HG02870 (cell line): ENCODE results near the gene TBCD.

ENCODE experiments used
- ATAC-seq: cut with Tn5 transposase; IDR thresholded peaks from one replicate; pipeline ENCODE4 v1.9.1; 2021; ENCODE audit warnings: mild to moderate bottlenecking, moderate library complexity; ENCODE audit not compliant: unreplicated experiment

TBCD gene

DNA sequence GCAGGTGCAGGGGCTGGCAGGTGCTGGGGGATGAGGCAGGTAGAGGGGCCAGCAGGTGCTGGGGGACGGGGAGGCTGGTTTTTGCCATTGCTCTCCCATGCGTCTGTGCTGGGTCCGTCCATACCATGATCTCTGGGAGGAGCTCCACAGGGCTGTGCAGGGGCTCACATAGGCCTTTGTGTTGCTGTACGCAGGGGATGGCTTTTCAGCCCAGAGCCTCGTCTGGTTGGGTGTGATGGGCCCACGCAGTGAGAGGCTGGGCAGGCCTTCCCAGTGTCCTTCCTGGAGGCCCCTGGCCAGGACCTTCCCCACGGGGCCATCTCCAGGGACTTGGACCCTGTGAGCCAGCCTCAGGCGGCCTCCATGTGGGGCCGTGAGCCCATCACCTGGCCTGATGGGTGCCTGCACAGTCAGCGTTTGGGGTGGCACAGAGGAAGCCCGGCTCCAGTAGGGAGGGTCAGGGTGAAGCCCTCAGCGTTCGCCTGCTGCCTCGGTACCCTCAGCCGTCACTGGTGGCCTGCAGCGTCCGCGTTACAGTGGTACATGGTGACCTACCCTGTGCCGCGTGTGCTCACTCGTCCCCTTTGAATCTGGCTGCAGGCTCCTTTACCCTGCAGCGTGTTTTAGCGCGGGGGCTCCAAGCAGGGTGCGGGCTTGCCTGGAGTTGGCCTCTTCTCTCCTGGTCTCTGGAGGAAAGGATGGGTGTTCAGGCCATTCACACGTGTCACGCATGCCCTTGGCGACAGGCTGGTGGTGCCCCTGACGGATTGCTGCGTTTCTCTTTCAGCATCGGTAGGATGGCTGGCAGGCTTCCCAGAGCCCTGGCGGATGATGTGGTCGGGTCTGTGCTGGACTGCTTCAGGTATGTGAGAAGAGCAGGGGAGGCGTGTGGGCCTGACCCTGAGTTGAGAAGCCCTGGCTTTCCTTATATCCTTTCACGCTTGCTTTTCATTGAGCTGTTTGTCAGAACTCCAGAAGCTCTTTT is 57.3 kb downstream of the TBCD start:
- ATAC-seq = no peak

DNA sequence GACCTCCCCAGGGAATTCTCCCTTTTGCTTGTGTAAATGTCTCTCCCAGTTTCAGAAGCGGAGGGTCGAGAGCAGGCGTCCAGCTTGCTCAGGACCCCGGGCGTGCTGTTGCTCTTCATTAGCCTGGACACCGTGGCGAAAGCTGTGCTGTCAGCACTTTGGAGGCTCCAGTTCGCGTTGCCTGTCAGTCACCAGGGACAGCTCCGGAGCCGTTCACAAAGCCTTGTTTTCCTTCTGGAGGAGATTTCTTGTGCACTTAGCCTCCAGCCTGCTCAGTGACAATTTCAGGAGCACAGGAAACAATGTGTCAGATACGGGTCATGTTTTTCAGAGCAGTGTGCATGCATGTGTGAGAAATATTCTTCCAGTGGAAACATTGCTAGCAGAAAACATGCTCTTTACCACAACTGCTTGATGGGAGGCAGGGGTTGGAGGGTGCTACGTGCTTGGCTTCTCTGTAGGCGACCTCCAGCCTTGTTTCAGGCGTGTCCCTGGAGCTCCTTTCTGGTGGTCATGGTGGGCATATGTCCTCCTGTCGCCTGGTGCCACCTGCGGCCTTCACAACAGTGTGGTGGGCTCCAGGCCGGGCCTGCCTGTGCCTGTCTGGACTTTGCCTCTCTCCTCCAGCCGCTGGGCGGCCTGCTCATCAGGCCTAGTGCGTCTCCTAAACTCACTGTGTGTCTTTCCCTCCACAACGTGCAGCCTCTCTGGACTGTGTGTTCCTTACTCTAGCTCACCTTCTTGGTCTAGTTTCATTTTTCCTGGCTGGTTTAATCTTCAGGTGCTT is 59.0 kb downstream of the TBCD start:
- no peak for ATAC-seq

DNA sequence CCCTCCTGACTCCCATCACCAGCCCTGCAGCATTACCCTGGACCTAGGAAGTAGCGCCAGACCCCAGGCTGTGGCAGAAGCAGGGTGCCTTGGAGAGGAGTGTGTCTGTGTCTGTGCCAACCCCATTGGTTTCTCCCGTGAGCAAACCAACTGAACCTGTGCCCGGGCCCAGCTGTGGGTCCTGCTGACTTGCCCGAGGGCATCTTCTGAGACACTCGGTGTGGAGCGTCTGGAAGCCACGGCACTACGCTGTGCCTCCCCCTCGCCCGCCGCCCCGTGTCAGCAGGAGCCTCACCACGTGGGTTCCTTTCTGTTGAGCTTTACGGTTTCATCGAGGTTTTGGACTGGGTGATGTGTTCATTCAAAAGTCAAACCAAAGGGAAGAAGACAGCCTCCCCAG is 60.2 kb downstream of the TBCD start:
- no peak for ATAC-seq

DNA sequence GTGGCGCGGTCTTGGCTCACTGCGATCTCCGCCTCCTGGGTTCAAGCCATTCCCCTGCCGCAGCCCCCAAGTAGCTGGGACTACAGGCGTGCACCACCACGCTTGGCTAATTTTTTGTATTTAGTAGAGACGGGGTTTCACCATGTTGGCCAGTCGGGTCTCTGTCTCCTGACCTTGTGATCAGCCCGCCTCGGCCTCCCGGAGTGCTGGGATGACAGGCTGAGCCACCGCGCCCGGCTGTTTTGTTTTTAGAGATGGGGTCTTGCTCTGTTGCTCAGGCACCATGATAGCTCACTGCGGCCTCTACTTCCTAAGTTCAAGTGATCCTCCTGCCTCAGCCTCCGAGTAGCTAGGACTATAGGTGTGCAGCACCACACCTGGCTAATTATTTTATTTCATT is 60.7 kb downstream of the TBCD start:
- ATAC-seq = no peak

DNA sequence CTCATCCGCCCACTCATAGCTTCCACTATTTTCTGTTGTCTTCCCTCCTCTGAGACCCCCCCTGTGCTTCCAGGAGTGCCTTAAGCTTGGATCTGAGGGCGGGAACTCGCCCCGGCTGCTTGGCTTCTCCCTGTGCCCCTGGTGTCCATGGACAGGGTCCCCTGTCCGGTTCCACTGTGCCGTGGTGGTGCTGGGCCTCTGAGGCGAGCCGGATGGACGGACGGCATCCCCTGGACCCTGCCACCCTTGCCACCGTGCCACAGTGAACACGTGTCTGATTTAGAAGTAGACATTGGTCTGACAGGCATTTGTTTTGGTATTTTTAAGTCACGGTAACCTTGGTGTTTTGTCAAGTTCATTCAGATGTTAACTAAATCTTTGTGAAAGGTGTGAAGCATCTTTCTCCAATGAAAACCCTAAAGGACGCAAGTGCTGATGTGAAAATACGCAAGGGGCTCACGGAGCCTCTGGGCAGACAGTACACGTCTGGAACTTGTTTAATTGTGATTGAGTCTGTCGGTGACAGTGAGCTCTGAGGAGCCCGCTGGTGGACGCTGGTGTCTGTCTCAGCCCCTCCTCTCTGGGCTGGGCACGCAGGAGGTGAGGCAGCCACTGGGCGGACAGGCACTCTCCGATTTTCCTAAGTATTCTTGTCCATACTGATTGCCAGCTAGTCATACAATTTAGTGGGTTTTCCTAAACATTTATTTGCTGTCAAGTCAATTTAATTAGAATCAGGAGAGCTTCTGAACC is 61.6 kb downstream of the TBCD start:
- no peak for ATAC-seq

DNA sequence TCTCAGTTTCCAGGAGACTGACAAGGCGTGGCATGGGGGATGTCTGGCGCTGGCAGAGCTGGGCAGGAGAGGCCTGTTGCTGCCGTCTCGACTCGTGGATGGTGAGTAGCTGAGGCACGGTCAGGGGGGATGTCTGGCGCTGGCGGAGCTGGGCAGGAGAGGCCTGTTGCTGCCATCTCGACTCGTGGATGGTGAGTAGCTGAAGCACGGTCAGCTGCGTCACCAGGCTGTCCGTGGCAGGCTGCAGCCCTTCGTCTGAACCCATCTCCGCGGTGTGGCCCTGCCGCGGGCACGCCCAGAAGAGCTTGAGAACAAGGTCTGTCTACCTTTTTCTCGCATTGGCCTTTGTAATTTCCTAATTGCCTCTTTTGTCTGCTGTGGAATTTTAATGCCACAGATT is 63.0 kb downstream of the TBCD start:
- no peak for ATAC-seq

DNA sequence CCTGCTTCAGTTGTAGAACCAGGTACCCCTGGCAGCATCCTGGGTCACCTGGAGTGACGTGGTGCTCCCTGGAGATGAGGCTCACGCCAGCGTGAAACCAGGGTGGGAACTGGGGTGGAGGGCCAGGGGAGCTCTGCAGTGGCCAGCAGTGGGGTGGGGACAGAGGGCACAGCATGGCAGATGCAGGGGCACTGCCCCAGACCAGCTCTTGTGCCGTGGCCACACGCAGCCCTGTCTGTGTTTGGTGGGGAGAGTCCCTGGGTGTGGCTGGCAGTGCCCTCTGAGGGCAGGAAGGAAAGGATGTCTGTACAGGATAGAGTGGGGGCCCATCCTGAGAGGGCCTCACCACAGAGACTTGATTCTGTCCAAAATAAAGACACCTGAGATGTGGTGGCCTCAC is 63.5 kb downstream of the TBCD start:
- ATAC-seq = no peak

DNA sequence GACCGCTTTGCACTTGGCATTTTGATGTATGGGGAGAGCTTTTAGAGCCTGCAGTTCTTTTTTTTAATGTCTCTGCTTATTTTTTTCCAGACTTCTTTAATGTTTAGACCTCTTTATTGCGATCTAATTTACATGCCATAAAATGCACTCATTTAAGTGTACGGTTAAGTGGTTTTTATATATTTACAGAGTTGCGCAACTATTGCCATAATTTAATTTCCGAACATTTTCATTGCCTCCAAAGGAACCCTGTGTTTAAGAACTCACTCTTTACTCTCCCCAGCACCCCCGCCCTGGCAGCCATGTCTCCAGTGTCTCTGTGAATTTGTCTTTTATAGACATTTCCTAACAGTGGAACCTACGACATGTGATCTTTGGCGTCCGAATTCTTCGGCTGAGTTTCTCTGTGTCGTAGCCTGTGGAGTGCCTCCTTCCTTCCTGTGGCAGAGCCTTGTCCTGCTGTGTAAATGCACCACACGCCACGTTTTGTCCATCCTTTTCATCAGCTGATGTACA is 64.0 kb downstream of the TBCD start:
- ATAC-seq = no peak

DNA sequence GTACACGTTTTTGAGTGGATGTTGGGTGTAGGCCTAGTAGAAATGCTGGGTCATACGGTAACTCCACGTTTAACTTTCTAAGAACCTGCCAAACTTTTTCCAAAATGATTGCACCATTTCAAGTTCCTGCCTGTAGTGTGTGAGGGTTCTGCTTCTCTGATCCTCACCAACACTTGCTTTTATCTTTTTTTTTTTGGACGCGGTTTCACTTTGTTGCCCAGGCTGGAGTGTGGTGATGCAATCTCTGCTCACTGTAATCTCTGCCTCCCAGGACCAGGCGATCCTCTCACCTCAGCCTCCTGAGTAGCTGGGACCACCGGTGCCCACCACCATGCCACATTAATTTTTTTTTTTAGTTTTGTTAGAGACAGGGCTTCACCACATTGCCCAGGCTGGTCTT is 64.5 kb downstream of the TBCD start:
- no peak for ATAC-seq

DNA sequence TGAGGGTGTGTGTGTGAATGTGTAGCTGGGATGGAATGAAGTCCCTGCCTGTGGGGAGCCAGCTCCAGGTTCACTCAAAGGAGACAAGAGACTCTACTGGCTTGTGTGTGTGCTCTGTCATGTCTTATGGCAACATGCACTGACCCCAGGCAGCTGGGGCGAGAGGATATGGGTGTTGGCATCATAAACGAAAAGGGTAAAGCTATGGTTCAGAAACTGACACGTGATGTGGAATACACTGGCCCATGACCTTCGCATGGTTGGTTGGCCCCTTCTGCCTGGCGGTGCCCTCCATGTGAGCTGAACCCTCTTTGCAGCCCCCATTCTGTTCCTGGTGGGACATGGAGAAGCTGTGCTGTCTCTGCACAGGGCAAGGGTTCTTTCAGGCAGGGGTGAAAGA is 66.1 kb downstream of the TBCD start:
- no peak for ATAC-seq

DNA sequence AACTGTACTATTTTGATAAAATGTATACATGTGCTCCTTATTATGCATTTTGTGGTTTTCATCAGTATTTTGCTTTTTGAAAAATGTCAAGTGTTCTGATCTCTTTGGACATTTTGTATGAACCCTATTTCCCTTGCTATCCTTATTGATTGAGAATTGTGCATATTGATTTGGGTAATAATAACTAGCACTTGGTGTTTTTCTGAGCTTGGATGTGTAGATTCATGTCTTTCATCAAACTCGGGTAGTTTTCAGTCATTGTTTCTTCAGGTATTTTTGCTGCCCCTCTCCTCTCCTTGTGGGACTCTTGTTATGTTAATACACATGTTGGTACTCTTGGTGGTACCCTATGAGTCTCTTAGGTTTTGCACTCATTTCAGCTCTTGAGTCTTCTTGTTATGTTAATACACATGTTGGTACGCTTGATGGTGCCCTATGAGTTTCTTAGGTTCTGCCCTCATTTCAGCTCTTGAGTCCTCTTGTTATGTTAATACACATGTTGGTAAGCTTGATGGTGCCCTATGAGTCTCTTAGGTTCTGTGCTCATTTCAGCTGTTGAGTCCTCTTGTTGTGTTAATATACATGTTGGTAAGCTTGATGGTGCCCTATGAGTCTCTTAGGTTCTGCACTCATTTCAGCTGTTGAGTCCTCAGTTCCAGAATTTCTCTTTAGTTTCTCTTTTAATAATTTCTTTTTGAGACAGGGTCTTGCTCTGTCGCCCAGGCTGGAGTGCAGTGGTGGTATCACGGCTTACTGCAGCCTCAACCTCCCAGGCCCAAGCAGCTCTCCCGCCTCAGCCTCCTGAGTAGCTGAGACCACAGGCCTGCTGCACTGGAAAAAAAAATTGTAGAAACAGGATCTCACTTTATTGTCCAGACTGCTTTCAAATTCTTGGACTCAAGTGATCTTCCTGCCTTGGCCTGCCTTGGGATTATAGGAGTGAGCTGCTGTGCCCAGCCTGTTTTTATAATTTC is 68.7 kb downstream of the TBCD start:
- no peak for ATAC-seq

DNA sequence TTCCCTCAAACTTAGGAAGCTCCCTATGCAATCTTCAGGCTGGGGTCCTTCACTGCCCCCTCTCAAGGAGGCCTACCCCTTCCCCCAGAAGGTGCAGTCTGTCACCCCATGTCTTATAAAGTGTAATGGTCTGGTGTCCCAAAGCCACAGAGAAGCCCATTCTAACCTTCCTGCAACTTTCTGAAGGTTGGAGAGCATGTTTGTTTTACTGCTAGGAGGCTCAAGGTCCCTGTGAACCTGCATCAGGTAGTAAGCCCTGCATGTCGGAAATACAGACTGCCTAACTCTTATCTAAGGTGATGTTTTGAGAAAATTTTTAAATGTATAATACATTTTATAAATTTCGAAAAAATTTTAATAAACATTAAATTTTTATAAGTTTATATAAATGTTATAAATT is 69.7 kb downstream of the TBCD start:
- ATAC-seq = no peak

DNA sequence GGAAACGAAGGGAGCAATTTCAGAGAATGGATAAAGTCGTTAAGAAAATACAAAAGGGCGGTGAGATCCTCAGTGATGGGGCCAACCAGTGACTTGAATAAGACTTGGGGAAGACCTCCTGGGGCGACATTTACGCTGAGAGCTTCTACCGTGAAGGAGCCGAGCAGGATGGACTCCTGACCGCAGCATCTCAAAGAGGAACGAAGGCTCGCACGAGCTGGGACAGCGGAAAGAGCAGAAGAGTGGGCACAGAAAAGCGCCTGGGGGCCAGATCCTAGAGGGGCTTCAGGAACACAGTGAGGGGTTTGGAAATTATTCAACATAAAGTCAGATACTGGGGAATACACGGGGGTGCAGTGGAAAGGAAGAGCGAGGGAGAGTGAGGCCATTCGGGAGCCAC is 70.4 kb downstream of the TBCD start:
- ATAC-seq = no peak

DNA sequence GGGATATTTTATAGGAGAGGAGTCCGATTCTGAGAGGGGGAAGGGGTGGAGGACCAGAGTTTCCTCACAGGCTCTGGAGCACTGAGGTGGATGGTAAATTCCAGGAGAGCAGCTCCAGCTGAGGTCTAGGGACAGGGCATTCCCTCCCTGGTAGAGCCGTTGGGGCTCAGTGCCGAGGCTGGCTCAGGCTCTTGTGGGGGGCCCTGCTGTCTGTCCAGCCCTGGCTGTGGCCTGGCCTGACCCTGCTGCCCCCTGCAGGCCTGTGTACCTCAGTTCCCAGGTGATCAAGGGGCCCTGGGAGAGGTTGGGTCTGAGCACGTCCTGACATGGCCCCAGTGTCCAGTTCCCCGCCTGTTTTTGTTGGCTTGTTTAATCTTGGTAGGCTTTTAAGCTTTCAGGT is 71.1 kb downstream of the TBCD start:
- ATAC-seq = no peak

DNA sequence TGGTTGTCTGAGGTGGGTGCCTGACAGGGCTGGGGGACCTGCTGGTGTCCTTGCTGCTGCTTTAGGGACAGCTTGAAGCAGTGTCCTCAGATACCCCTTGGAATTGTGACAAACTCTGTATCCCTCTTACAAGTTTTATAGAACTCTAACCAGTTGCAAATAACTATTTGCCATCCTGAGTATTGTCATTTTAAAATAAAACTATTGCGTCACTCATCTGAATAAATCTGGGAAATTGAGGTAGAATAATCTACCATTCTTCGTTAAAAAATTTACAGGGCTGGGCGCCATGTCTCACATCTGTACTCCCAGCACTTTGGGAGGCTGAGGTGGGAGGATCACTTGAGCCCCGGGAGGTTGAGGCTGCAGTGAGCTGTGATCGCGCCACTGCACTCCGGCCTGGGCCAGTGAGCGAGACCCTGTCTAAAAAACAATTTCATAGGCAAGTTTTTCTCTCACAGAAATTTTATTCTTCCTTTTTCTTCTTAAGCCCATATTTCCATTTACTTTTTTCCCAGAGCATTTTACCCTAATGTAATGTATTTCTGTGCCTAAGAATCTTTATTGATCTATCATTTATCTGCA is 73.8 kb downstream of the TBCD start:
- ATAC-seq = no peak

DNA sequence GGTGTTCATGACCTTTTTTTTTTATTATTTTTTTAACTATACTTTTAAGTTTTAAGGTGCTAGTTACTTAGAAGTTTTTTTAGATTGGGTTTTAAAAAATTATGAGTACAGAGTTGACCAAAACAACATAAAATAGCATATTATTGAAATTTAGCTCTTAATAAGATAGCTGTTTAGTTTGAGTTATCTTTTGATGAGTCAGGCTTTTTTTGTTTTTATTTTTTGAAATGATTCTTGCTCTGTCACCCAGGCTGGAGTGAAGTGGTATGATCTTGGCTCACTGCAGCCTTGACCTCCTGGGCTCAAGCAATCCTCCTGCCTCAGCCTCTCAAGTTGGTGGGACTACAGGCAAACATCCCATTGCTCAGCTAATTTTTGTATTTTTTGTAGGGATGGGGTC is 74.3 kb downstream of the TBCD start:
- ATAC-seq = no peak

DNA sequence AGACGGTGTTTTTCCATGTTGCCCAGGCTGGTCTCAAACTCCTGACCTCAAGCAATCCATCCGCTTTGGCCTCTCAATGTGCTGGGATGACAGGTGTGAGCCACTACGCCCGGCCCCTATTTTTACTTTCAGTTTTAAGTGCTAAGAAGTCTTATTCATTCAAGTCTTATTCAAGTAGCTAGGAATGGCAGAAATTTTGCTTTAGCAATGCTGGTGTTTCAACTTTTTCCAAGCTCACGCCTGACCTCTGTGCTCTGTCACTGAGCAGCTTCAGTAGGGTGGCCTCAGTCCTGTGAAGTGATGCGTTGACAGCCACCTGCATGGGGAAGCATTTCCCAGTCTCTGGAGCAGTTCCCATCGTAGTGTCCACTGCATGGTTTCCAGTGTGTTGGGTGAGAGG is 75.1 kb downstream of the TBCD start:
- ATAC-seq = no peak

DNA sequence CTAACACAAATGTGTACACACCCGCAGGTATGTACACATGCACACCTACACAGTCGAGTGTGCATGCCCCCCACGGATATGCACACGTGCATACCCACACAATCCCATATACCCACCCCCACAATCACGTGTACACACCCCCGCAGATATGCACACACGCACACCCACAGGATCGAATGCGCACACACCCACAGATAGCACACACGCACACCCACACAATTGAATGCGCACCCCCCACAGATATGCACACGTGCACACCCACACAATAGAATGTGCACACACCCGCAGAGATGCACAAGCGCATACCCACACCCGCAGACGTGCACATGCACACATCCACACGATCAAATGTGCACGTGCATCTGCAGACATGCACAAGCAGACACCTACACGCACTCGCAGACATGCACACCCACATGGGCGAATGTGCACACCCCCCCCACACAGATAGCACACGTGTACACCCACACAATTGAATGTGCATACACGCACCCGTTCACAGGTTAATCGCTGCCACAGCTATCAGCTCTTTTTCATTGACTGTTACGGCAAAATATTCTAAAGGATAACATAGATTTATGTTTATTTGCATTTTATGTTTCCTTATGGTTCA is 77.1 kb downstream of the TBCD start:
- ATAC-seq = no peak

DNA sequence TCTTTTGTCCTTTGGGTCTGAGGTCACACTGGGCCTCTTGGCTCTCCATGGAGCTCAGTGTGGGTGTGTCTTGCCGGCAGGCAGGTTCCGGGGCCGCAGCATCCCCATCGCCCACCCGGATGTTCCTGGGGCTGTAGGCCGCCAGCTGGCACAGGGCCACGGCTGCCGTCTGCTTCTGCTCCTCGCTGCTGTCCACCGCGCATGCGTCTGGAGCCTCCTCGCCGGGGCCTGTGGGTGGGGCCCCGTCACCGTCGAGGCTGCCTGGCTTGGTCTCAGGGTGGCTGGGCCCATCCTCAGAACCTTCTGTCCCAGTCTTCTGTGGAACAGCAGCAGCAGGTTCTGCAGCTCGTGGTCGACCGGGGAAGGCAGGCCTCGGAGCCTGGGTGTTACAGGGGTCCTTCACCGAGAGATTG is 78.4 kb downstream of the TBCD start:
- ATAC-seq = no peak
